HepG2 (cell line): ENCODE results near the gene AIF1.

Experiments used
- EEA1 ChIP-seq: sonication (generic); formaldehyde crosslinking; IDR thresholded peaks from 2 replicates; pipeline ENCODE4 v1.5.1; 2020; ENCODE audit warnings: mild to moderate bottlenecking, missing genetic modification reagents, borderline replicate concordance
- NAIF1 ChIP-seq: sonication (generic); formaldehyde crosslinking; IDR thresholded peaks from 2 replicates; pipeline ENCODE4 v1.5.0; 2020; ENCODE audit warnings: mild to moderate bottlenecking, missing genetic modification reagents, borderline replicate concordance
- POLR2A ChIP-seq, 2 experiments: IDR thresholded peaks; 2 replicates each; pipeline ENCODE4 v1.6.1; 2011; ENCODE audit warnings: low read depth in 2 of 2, low read length in 2 of 2, mild to moderate bottlenecking in 1 of 2, moderate library complexity in 1 of 2; ENCODE audit not compliant: insufficient read depth in 1 of 2
- SMARCE1 ChIP-seq: fragments of 450-650 bp; IDR thresholded peaks from 2 replicates; pipeline ENCODE4 v1.6.1; 2017; ENCODE audit warnings: borderline replicate concordance
- ZFAT ChIP-seq: sonication (generic); formaldehyde crosslinking; conservative IDR thresholded peaks from 2 replicates; pipeline ENCODE4 v1.8.1; 2023; ENCODE audit warnings: missing genetic modification reagents, inconsistent platforms
- ZNF143 ChIP-seq: sonication (generic); formaldehyde crosslinking; IDR thresholded peaks from 2 replicates; pipeline ENCODE4 v1.4.0; 2020; ENCODE audit warnings: missing genetic modification reagents
- ZNF274 ChIP-seq: sonication (generic); formaldehyde crosslinking; IDR thresholded peaks from 2 replicates; pipeline ENCODE4 v1.5.1; 2020; ENCODE audit warnings: mild to moderate bottlenecking, missing genetic modification reagents
- ZNF44 ChIP-seq: sonication (generic); formaldehyde crosslinking; IDR thresholded peaks from 2 replicates; pipeline ENCODE4 v1.5.1; 2020; ENCODE audit warnings: mild to moderate bottlenecking, missing genetic modification reagents
- TF ChIP-seq, protein P1 (sequence below): sonication (generic); formaldehyde crosslinking; IDR thresholded peaks from 2 replicates; pipeline ENCODE4 v1.5.0; 2020; ENCODE audit warnings: mild to moderate bottlenecking, missing genetic modification reagents, moderate library complexity
- TF ChIP-seq, protein P2 (sequence below): sonication (generic); formaldehyde crosslinking; IDR thresholded peaks from 2 replicates; pipeline ENCODE4 v1.4.0; 2020; ENCODE audit warnings: missing genetic modification reagents
- TF ChIP-seq, protein P3 (sequence below): sonication (generic); formaldehyde crosslinking; IDR thresholded peaks from 2 replicates; pipeline ENCODE4 v1.5.0; 2020; ENCODE audit warnings: missing genetic modification reagents
- TF ChIP-seq, protein P4 (sequence below): sonication (generic); formaldehyde crosslinking; IDR thresholded peaks from 2 replicates; pipeline ENCODE4 v1.5.1; 2020; ENCODE audit warnings: missing genetic modification reagents, mild to moderate bottlenecking, borderline replicate concordance
- TF ChIP-seq, protein P5 (sequence below): sonication (generic); formaldehyde crosslinking; IDR thresholded peaks from 2 replicates; pipeline ENCODE4 v1.5.0; 2020; ENCODE audit warnings: missing genetic modification reagents, mild to moderate bottlenecking, borderline replicate concordance
- TF ChIP-seq, protein P6 (sequence below), 2 experiments: sonication (generic) in 1 of 2; formaldehyde crosslinking in 1 of 2; IDR thresholded peaks; 2 replicates each; pipeline versions ENCODE4 v1.4.0 to v1.6.1; 2016 to 2020; ENCODE audit warnings: borderline replicate concordance in 1 of 2, low read depth in 1 of 2, mild to moderate bottlenecking in 1 of 2, missing genetic modification reagents in 1 of 2

DNA sequence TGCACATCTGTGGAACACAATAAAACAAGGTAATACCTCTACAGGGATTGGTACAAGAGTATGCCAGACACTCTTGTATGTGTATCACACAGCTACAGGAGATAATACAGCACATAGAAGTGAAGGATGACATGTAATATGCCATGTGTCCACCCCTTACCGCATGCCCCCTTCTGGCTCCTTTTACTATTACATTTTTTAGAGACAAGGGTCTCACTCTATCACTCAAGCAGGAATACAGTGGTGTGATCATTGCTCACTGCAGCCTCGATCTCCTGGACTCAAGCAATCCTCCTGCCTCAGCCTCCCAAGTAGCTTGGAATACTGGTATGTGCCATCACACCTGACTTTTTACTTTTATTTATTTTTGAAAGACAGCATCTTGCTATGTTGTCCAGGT lies 18.0 kb upstream of the AIF1 start:
- TF ChIP-seq, protein P1, sequence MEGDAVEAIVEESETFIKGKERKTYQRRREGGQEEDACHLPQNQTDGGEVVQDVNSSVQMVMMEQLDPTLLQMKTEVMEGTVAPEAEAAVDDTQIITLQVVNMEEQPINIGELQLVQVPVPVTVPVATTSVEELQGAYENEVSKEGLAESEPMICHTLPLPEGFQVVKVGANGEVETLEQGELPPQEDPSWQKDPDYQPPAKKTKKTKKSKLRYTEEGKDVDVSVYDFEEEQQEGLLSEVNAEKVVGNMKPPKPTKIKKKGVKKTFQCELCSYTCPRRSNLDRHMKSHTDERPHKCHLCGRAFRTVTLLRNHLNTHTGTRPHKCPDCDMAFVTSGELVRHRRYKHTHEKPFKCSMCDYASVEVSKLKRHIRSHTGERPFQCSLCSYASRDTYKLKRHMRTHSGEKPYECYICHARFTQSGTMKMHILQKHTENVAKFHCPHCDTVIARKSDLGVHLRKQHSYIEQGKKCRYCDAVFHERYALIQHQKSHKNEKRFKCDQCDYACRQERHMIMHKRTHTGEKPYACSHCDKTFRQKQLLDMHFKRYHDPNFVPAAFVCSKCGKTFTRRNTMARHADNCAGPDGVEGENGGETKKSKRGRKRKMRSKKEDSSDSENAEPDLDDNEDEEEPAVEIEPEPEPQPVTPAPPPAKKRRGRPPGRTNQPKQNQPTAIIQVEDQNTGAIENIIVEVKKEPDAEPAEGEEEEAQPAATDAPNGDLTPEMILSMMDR (CRISPR knock-in tag) = peak; percentile 68
- TF ChIP-seq, protein P2, sequence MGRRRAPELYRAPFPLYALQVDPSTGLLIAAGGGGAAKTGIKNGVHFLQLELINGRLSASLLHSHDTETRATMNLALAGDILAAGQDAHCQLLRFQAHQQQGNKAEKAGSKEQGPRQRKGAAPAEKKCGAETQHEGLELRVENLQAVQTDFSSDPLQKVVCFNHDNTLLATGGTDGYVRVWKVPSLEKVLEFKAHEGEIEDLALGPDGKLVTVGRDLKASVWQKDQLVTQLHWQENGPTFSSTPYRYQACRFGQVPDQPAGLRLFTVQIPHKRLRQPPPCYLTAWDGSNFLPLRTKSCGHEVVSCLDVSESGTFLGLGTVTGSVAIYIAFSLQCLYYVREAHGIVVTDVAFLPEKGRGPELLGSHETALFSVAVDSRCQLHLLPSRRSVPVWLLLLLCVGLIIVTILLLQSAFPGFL (CRISPR knock-in tag) = no peak
- TF ChIP-seq ZNF274 (CRISPR knock-in tag) (no peak), ZNF44 (no peak), ZNF143 (CRISPR knock-in tag) (no peak), POLR2A (IDR thresholded peaks at IDR 0.05; ENCODE audit: insufficient read depth in 1 of 2, low read depth in 2 of 2, low read length in 2 of 2) (no peak), NAIF1 (no peak), SMARCE1 (no peak), EEA1 (CRISPR knock-in tag) (no peak), ZFAT (CRISPR knock-in tag) (no peak)
- TF ChIP-seq, protein P3, sequence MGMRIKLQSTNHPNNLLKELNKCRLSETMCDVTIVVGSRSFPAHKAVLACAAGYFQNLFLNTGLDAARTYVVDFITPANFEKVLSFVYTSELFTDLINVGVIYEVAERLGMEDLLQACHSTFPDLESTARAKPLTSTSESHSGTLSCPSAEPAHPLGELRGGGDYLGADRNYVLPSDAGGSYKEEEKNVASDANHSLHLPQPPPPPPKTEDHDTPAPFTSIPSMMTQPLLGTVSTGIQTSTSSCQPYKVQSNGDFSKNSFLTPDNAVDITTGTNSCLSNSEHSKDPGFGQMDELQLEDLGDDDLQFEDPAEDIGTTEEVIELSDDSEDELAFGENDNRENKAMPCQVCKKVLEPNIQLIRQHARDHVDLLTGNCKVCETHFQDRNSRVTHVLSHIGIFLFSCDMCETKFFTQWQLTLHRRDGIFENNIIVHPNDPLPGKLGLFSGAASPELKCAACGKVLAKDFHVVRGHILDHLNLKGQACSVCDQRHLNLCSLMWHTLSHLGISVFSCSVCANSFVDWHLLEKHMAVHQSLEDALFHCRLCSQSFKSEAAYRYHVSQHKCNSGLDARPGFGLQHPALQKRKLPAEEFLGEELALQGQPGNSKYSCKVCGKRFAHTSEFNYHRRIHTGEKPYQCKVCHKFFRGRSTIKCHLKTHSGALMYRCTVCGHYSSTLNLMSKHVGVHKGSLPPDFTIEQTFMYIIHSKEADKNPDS = no peak
- TF ChIP-seq, protein P4, sequence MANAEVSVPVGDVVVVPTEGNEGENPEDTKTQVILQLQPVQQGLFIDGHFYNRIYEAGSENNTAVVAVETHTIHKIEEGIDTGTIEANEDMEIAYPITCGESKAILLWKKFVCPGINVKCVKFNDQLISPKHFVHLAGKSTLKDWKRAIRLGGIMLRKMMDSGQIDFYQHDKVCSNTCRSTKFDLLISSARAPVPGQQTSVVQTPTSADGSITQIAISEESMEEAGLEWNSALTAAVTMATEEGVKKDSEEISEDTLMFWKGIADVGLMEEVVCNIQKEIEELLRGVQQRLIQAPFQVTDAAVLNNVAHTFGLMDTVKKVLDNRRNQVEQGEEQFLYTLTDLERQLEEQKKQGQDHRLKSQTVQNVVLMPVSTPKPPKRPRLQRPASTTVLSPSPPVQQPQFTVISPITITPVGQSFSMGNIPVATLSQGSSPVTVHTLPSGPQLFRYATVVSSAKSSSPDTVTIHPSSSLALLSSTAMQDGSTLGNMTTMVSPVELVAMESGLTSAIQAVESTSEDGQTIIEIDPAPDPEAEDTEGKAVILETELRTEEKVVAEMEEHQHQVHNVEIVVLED (CRISPR knock-in tag) = no peak
- TF ChIP-seq, protein P5, sequence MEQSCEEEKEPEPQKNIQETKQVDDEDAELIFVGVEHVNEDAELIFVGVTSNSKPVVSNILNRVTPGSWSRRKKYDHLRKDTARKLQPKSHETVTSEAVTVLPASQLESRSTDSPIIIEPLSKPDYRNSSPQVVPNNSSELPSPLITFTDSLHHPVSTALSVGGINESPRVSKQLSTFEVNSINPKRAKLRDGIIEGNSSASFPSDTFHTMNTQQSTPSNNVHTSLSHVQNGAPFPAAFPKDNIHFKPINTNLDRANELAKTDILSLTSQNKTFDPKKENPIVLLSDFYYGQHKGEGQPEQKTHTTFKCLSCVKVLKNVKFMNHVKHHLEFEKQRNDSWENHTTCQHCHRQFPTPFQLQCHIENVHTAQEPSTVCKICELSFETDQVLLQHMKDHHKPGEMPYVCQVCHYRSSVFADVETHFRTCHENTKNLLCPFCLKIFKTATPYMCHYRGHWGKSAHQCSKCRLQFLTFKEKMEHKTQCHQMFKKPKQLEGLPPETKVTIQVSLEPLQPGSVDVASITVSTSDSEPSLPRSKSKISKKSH = no peak
- TF ChIP-seq, protein P6, sequence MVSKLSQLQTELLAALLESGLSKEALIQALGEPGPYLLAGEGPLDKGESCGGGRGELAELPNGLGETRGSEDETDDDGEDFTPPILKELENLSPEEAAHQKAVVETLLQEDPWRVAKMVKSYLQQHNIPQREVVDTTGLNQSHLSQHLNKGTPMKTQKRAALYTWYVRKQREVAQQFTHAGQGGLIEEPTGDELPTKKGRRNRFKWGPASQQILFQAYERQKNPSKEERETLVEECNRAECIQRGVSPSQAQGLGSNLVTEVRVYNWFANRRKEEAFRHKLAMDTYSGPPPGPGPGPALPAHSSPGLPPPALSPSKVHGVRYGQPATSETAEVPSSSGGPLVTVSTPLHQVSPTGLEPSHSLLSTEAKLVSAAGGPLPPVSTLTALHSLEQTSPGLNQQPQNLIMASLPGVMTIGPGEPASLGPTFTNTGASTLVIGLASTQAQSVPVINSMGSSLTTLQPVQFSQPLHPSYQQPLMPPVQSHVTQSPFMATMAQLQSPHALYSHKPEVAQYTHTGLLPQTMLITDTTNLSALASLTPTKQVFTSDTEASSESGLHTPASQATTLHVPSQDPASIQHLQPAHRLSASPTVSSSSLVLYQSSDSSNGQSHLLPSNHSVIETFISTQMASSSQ (IDR thresholded peaks at IDR 0.05; ENCODE audit: low read depth) = no peak
- TF ChIP-seq, protein P6 (CRISPR knock-in tag; IDR thresholded peaks at IDR 0.05; ENCODE audit: borderline replicate concordance) = no peak
